HepG2 (cell line): ENCODE measurements around the gene PITHD1. TPM values are rescaled to one million over a fixed set of nuclear protein-coding genes. Genes with fewer than 3 reads are reported as not detected.

ENCODE experiments used
- CCAR2 ChIP-seq: fragments of 200-400 bp; formaldehyde crosslinking; optimal IDR thresholded peaks from 2 replicates; pipeline ENCODE3; 2018; ENCODE audit warnings: low read depth, mild to moderate bottlenecking, low read length, moderate library complexity
- DMAP1 ChIP-seq: IDR thresholded peaks from 2 replicates; pipeline ENCODE4 v1.6.1; 2016
- GTF2F1 ChIP-seq: fragments of 150-350 bp; IDR thresholded peaks from 2 replicates; pipeline ENCODE4 v1.6.1; 2014; ENCODE audit warnings: low read length
- HHEX ChIP-seq: IDR thresholded peaks from 2 replicates; pipeline ENCODE4 v1.6.1; 2016; ENCODE audit warnings: control low read depth
- HNRNPLL ChIP-seq: fragments of 200-400 bp; formaldehyde crosslinking; IDR thresholded peaks from 2 replicates; pipeline ENCODE4 v1.6.1; 2017; ENCODE audit warnings: mild to moderate bottlenecking, low read depth, low read length; ENCODE audit not compliant: poor library complexity, severe bottlenecking
- NR2F1 ChIP-seq, 2 experiments: fragments of 450-650 bp in 1 of 2; formaldehyde crosslinking in 1 of 2; IDR thresholded peaks; 2 replicates each; pipeline versions ENCODE4 v1.5.0 to v1.6.1; 2016 to 2020; ENCODE audit warnings: mild to moderate bottlenecking in 1 of 2, missing compliant biosample characterization in 1 of 2, missing genetic modification reagents in 1 of 2, moderate library complexity in 1 of 2
- PHF5A ChIP-seq: IDR thresholded peaks from one replicate; pipeline ENCODE4 v1.6.1; 2018; ENCODE audit warnings: low read depth, missing genetic modification reagents; ENCODE audit not compliant: unreplicated experiment
- POLR2A ChIP-seq, 2 experiments: IDR thresholded peaks; 2 replicates each; pipeline ENCODE4 v1.6.1; 2011; ENCODE audit warnings: low read depth in 2 of 2, low read length in 2 of 2, mild to moderate bottlenecking in 1 of 2, moderate library complexity in 1 of 2; ENCODE audit not compliant: insufficient read depth in 1 of 2
- PRMT3 ChIP-seq: sonication (generic); formaldehyde crosslinking; IDR thresholded peaks from 2 replicates; pipeline ENCODE4 v1.8.1; 2022; ENCODE audit warnings: low read depth, mild to moderate bottlenecking, moderate library complexity, missing genetic modification reagents, borderline replicate concordance
- RORA ChIP-seq: sonication (generic); formaldehyde crosslinking; IDR thresholded peaks from 2 replicates; pipeline ENCODE4 v1.5.0; 2020; ENCODE audit warnings: mild to moderate bottlenecking, missing genetic modification reagents, moderate library complexity
- SMARCC2 ChIP-seq: fragments of 450-650 bp; IDR thresholded peaks from 2 replicates; pipeline ENCODE4 v1.6.1; 2017; ENCODE audit warnings: antibody characterized with exemption, mild to moderate bottlenecking
- TEAD3 ChIP-seq: optimal IDR thresholded peaks from 2 replicates; pipeline ENCODE3; 2016; ENCODE audit warnings: borderline replicate concordance
- YY1 ChIP-seq: IDR thresholded peaks from 2 replicates; pipeline ENCODE4 v1.6.1; 2011; ENCODE audit warnings: low read length, low read depth, moderate library complexity, mild to moderate bottlenecking; ENCODE audit not compliant: insufficient read depth, insufficient replicate concordance
- ZKSCAN5 ChIP-seq: sonication (generic); formaldehyde crosslinking; IDR thresholded peaks from 2 replicates; pipeline ENCODE4 v1.5.1; 2020; ENCODE audit warnings: mild to moderate bottlenecking, missing genetic modification reagents
- ZNF124 ChIP-seq: sonication (generic); formaldehyde crosslinking; IDR thresholded peaks from 2 replicates; pipeline ENCODE4 v1.4.0; 2020; ENCODE audit warnings: missing genetic modification reagents
- ZNF205 ChIP-seq: IDR thresholded peaks from 2 replicates; pipeline ENCODE4 v1.6.1; 2018; ENCODE audit warnings: missing biosample characterization, missing genetic modification reagents
- ZNF317 ChIP-seq: sonication (generic); formaldehyde crosslinking; IDR thresholded peaks from 2 replicates; pipeline ENCODE4 v1.5.0; 2020; ENCODE audit warnings: mild to moderate bottlenecking, missing genetic modification reagents
- ZNF326 ChIP-seq: sonication (generic); formaldehyde crosslinking; IDR thresholded peaks from 2 replicates; pipeline ENCODE4 v1.4.0; 2020; ENCODE audit warnings: missing genetic modification reagents, borderline replicate concordance
- ZNF329 ChIP-seq: sonication (generic); formaldehyde crosslinking; IDR thresholded peaks from 2 replicates; pipeline ENCODE4 v1.9.0; 2021; ENCODE audit warnings: low read depth, mild to moderate bottlenecking, missing genetic modification reagents
- ZNF567 ChIP-seq: sonication (generic); formaldehyde crosslinking; IDR thresholded peaks from 2 replicates; pipeline ENCODE4 v1.8.1; 2023; ENCODE audit warnings: mild to moderate bottlenecking, missing genetic modification reagents, borderline replicate concordance
- polyA plus RNA-seq, 8 experiments: library from polyadenylated mRNA; depleted of rRNA in 3 of 8; stranded (reverse) in 7 of 8; unstranded in 1 of 8; fragments of >200 nt; fragmentation: Illumina TruSeq in 4 of 8; extraction: Trizol in 4 of 8; gene quantifications; 2 replicates each; pipeline versions ENCODE4 v1.2.1 to v1.2.3, GENCODE V29; 2011 to 2016; ENCODE audit warnings: low read depth in 4 of 8, missing spikeins in 1 of 8, mixed read lengths in 1 of 8; ENCODE audit not compliant: insufficient read depth in 1 of 8
- total RNA-seq, 5 experiments: library from RNA; depleted of rRNA; stranded (reverse); fragments of >200 nt; fragmentation: Illumina TruSeq; extraction: Trizol; gene quantifications; 2 replicates each; pipeline ENCODE4 v1.2.3, GENCODE V29; 2016; ENCODE audit warnings: low read depth in 1 of 5
- TF ChIP-seq, protein P1 (sequence below): sonication (generic); formaldehyde crosslinking; conservative IDR thresholded peaks from 2 replicates; pipeline ENCODE4 v1.8.0; 2022; ENCODE audit warnings: missing genetic modification reagents
- TF ChIP-seq, protein P2 (sequence below): sonication (generic); formaldehyde crosslinking; conservative IDR thresholded peaks from 2 replicates; pipeline ENCODE4 v1.8.0; 2022; ENCODE audit warnings: low read depth, missing genetic modification reagents
- TF ChIP-seq, protein P3 (sequence below): sonication (generic); formaldehyde crosslinking; IDR thresholded peaks from 2 replicates; pipeline ENCODE4 v1.4.0; 2020; ENCODE audit warnings: mild to moderate bottlenecking, missing genetic modification reagents, borderline replicate concordance
- TF ChIP-seq, protein P4 (sequence below): sonication (generic); formaldehyde crosslinking; IDR thresholded peaks from 2 replicates; pipeline ENCODE4 v1.5.0; 2020; ENCODE audit warnings: missing genetic modification reagents
- TF ChIP-seq, protein P5 (sequence below): IDR thresholded peaks from 2 replicates; pipeline ENCODE4 v1.6.1; 2016; ENCODE audit warnings: low read depth, borderline replicate concordance

The PITHD1 gene
- total and polyA plus RNA-seq, 2 of the 13 experiments (the other 11 are each of a cell fraction or from before 2014, with no cell fraction given), result 28.0 to 37.3 TPM

DNA sequence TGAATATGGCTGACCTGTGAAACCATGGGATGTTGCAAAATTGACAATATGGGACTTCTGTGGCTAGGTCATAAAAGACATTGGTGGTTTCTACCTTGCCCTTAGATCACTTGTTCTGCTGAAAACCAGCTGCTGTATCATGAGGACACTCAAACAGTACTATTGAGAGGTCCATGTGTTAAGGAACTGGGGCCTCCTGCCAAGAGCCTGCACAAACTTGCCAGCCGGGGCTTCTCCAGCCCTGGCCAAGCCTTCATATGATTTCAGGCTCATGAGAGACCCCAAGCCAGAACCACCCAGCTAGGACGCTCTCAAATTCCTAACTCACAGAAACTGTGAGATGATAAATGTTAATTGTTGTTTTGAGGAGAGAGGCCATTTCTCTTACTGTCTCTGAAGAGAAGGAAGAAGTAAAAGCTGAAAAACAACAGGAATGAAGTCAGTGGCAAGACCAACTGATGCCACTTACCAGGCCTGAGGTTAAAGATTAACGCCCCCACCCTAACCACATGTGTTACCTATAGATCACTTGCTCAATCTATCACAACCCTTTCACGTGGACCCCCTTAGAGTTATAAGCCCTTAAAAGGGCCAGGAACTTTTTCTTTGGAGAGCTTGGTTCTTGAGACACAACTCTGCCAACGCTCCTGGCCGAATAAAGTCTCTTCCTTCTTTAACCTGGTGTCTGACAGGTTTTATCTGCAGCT, 3.9 kb upstream of the PITHD1 start (continued):
- no peak for TF ChIP-seq PRMT3 (CRISPR knock-in tag)
- no peak for TF ChIP-seq SMARCC2
- no peak for TF ChIP-seq CCAR2
- TF ChIP-seq, protein P1, sequence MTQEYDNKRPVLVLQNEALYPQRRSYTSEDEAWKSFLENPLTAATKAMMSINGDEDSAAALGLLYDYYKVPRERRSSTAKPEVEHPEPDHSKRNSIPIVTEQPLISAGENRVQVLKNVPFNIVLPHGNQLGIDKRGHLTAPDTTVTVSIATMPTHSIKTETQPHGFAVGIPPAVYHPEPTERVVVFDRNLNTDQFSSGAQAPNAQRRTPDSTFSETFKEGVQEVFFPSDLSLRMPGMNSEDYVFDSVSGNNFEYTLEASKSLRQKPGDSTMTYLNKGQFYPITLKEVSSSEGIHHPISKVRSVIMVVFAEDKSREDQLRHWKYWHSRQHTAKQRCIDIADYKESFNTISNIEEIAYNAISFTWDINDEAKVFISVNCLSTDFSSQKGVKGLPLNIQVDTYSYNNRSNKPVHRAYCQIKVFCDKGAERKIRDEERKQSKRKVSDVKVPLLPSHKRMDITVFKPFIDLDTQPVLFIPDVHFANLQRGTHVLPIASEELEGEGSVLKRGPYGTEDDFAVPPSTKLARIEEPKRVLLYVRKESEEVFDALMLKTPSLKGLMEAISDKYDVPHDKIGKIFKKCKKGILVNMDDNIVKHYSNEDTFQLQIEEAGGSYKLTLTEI (CRISPR knock-in tag), result no peak
- no peak for TF ChIP-seq ZNF329 (CRISPR knock-in tag)
- no peak for TF ChIP-seq HNRNPLL
- TF ChIP-seq ZNF124 (CRISPR knock-in tag), result peak; percentile 94
- no peak for TF ChIP-seq ZKSCAN5 (CRISPR knock-in tag)
- TF ChIP-seq TEAD3 (CRISPR knock-in tag), result no peak
- 0 out of 2 replicates have a peak, but pooled peaks have one; percentile 10 for TF ChIP-seq ZNF205 (CRISPR knock-in tag)
- peak in 1 of 2 experiments; percentile 20; a peak in 1 of 4 replicates for TF ChIP-seq POLR2A (IDR thresholded peaks at IDR 0.05; ENCODE audit: insufficient read depth in 1 of 2, low read depth in 2 of 2, low read length in 2 of 2)
- TF ChIP-seq ZNF326, result no peak
- TF ChIP-seq, protein P2, sequence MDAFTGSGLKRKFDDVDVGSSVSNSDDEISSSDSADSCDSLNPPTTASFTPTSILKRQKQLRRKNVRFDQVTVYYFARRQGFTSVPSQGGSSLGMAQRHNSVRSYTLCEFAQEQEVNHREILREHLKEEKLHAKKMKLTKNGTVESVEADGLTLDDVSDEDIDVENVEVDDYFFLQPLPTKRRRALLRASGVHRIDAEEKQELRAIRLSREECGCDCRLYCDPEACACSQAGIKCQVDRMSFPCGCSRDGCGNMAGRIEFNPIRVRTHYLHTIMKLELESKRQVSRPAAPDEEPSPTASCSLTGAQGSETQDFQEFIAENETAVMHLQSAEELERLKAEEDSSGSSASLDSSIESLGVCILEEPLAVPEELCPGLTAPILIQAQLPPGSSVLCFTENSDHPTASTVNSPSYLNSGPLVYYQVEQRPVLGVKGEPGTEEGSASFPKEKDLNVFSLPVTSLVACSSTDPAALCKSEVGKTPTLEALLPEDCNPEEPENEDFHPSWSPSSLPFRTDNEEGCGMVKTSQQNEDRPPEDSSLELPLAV (CRISPR knock-in tag), result no peak
- no peak for TF ChIP-seq NR2F1 (CRISPR knock-in tag; IDR thresholded peaks at IDR 0.05)
- no peak for TF ChIP-seq GTF2F1
- TF ChIP-seq, protein P3, sequence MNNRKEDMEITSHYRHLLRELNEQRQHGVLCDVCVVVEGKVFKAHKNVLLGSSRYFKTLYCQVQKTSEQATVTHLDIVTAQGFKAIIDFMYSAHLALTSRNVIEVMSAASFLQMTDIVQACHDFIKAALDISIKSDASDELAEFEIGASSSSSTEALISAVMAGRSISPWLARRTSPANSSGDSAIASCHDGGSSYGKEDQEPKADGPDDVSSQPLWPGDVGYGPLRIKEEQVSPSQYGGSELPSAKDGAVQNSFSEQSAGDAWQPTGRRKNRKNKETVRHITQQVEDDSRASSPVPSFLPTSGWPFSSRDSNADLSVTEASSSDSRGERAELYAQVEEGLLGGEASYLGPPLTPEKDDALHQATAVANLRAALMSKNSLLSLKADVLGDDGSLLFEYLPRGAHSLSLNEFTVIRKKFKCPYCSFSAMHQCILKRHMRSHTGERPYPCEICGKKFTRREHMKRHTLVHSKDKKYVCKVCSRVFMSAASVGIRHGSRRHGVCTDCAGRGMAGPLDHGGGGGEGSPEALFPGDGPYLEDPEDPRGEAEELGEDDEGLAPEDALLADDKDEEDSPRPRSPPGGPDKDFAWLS, result no peak
- TF ChIP-seq ZNF317, result no peak
- TF ChIP-seq, protein P4, sequence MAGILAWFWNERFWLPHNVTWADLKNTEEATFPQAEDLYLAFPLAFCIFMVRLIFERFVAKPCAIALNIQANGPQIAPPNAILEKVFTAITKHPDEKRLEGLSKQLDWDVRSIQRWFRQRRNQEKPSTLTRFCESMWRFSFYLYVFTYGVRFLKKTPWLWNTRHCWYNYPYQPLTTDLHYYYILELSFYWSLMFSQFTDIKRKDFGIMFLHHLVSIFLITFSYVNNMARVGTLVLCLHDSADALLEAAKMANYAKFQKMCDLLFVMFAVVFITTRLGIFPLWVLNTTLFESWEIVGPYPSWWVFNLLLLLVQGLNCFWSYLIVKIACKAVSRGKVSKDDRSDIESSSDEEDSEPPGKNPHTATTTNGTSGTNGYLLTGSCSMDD (CRISPR knock-in tag), result no peak
- TF ChIP-seq DMAP1 (CRISPR knock-in tag), result no peak
- TF ChIP-seq, protein P5, sequence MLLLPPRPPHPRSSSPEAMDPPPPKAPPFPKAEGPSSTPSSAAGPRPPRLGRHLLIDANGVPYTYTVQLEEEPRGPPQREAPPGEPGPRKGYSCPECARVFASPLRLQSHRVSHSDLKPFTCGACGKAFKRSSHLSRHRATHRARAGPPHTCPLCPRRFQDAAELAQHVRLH (CRISPR knock-in tag), result no peak
- TF ChIP-seq RORA (CRISPR knock-in tag), result no peak
- TF ChIP-seq ZNF567 (CRISPR knock-in tag), result no peak
- TF ChIP-seq YY1, result no peak
- TF ChIP-seq HHEX (CRISPR knock-in tag), result no peak
- TF ChIP-seq PHF5A (CRISPR knock-in tag), result no peak
